ENCODE data around the gene IL3.

IL3 gene

DNA sequence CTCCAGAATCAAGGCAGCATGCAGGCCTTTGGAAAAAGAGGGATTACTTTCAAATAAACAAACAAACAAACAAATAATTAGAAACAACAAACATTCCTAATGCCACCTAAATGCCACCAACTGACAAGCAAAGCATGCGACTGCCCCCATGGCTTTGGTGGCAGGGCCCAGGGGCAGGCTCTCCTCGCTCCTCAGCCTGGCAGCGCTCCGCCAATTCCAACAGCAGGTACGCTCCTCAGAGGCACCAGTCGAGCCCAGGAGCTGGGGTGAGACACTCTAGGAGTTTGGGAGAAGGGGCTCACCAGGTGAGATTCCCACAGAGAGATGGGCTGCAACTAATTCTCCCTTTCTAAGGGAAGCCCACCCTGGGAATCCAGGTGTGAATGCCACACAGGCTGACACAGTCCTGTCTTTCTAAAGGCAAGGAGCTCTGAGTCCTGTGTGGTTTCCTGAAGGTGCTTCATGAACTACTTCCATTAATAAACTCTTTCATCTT, 41.0 kb downstream of the IL3 start:
- H3K36me3 ChIP-seq (ENCODE audit: control insufficient read depth, low read length): no peaks in the 10 kb centered on the region
- peaks cover 38% of the 10 kb centered on the region for H3K4me1 ChIP-seq (ENCODE audit: control insufficient read depth, low read length)
- TF ChIP-seq EZH2phosphoT487 (IDR thresholded peaks at IDR 0.05; ENCODE audit: borderline replicate concordance, low read length): no peak
- TF ChIP-seq, protein P1, sequence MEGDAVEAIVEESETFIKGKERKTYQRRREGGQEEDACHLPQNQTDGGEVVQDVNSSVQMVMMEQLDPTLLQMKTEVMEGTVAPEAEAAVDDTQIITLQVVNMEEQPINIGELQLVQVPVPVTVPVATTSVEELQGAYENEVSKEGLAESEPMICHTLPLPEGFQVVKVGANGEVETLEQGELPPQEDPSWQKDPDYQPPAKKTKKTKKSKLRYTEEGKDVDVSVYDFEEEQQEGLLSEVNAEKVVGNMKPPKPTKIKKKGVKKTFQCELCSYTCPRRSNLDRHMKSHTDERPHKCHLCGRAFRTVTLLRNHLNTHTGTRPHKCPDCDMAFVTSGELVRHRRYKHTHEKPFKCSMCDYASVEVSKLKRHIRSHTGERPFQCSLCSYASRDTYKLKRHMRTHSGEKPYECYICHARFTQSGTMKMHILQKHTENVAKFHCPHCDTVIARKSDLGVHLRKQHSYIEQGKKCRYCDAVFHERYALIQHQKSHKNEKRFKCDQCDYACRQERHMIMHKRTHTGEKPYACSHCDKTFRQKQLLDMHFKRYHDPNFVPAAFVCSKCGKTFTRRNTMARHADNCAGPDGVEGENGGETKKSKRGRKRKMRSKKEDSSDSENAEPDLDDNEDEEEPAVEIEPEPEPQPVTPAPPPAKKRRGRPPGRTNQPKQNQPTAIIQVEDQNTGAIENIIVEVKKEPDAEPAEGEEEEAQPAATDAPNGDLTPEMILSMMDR (IDR thresholded peaks at IDR 0.05; ENCODE audit: low read depth, low read length, poor library complexity, severe bottlenecking): no peak
- H3K9me3 ChIP-seq (ENCODE audit: control insufficient read depth, insufficient read depth, low read length): no peaks in the 10 kb centered on the region
- peaks cover 11% of the 10 kb centered on the region; the same call in 1 of the 2 replicates for H3K27me3 ChIP-seq (ENCODE audit: control insufficient read depth, low read length)
- H4K20me1 ChIP-seq (ENCODE audit: control insufficient read depth, insufficient read depth, low read depth, low read length): no peaks in the 10 kb centered on the region
- no peak overlapping the region for H3K4me3 ChIP-seq (ENCODE audit: low read length)
- H3K9me2 ChIP-seq (replicated peaks; ENCODE audit: control insufficient read depth, low read length): no peaks in the 10 kb centered on the region
- H3K27ac ChIP-seq (ENCODE audit: low read depth, low read length): no peak overlapping the region
- H3K79me2 ChIP-seq (ENCODE audit: control insufficient read depth, low read length): no peaks in the 10 kb centered on the region
- no peak overlapping the region for H3K4me2 ChIP-seq (ENCODE audit: low read length)
- H3F3A ChIP-seq (ENCODE audit: control insufficient read depth, insufficient read depth): no peaks in the 10 kb centered on the region

DNA sequence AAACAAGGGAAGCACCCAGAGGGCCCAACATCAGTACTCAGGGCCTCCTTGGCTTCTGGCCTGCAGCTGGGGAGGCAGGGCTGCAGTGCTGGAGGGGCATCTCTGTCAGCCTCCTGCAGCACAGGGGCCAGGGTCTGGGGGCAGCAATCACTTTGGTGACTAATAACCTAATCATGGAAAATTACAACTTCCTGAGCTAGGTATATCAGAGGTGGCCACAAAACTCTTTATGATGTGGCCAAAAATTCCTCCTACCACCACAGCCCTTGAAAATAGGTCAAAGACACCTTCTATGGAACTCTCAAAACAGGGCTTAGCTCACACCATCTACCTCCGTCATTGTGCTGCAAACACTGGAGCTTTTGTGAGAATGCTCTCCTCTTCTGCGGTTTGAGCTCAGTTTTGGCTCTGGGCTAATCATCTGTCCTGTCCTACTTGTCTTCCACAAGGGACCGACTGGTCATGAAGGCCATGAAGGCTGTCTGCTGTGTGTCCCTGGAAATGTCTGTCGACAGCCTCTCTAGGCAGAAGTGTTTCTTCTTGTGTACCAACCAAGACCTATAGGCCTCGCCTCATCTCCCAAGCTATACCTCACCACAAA, 41.7 kb downstream of the IL3 start:
- H3K4me1 ChIP-seq (ENCODE audit: control insufficient read depth, low read length): peaks cover 38% of the 10 kb centered on the region
- H3K9me2 ChIP-seq (replicated peaks; ENCODE audit: control insufficient read depth, low read length): no peaks in the 10 kb centered on the region
- H3K27me3 ChIP-seq (ENCODE audit: control insufficient read depth, low read length): peaks cover 11% of the 10 kb centered on the region; the same call in 1 of the 2 replicates
- H3K36me3 ChIP-seq (ENCODE audit: control insufficient read depth, low read length): no peaks in the 10 kb centered on the region
- no peak overlapping the region for H3K27ac ChIP-seq (ENCODE audit: low read depth, low read length)
- no peaks in the 10 kb centered on the region for H3K9me3 ChIP-seq (ENCODE audit: control insufficient read depth, insufficient read depth, low read length)
- TF ChIP-seq, protein P1 (IDR thresholded peaks at IDR 0.05; ENCODE audit: low read depth, low read length, poor library complexity, severe bottlenecking): no peak
- no peak for TF ChIP-seq EZH2phosphoT487 (IDR thresholded peaks at IDR 0.05; ENCODE audit: borderline replicate concordance, low read length)
- H3K79me2 ChIP-seq (ENCODE audit: control insufficient read depth, low read length): no peaks in the 10 kb centered on the region
- no peak overlapping the region for H3K4me2 ChIP-seq (ENCODE audit: low read length)
- H4K20me1 ChIP-seq (ENCODE audit: control insufficient read depth, insufficient read depth, low read depth, low read length): no peaks in the 10 kb centered on the region
- no peak overlapping the region for H3K4me3 ChIP-seq (ENCODE audit: low read length)
- H3F3A ChIP-seq (ENCODE audit: control insufficient read depth, insufficient read depth): no peaks in the 10 kb centered on the region

DNA sequence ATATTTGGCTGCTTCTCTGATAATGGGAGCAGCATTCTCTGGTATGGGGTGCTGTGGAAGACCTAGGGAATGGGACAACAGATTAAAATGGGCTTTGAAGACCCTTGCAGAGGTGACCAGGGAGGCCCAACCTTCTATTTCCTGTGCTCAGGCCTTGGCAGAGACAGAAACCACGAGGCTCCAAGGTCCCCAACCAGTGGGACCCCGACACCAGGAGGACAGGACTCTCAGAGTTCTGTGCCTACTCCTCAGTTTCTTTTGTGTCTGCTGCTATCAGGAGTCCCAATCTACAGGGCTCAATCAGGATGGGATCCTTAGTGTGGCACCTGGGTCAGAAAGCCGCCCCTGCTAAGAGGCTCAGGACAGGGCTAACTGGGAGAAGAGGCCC, 42.5 kb downstream of the IL3 start:
- Histone ChIP-seq H3K9me2 (replicated peaks; ENCODE audit: control insufficient read depth, low read length) (no peaks in the 10 kb centered on the region), H3K4me2 (ENCODE audit: low read length) (peak overlapping the region; percentile 66), H3K9me3 (ENCODE audit: control insufficient read depth, insufficient read depth, low read length) (no peaks in the 10 kb centered on the region), H3F3A (ENCODE audit: control insufficient read depth, insufficient read depth) (no peaks in the 10 kb centered on the region), H3K36me3 (ENCODE audit: control insufficient read depth, low read length) (no peaks in the 10 kb centered on the region), H3K4me1 (ENCODE audit: control insufficient read depth, low read length) (peaks cover 38% of the 10 kb centered on the region), H4K20me1 (ENCODE audit: control insufficient read depth, insufficient read depth, low read depth, low read length) (no peaks in the 10 kb centered on the region), H3K27ac (ENCODE audit: low read depth, low read length) (no peak overlapping the region), H3K79me2 (ENCODE audit: control insufficient read depth, low read length) (no peaks in the 10 kb centered on the region), H3K27me3 (ENCODE audit: control insufficient read depth, low read length) (peaks cover 11% of the 10 kb centered on the region; the same call in 1 of the 2 replicates), H3K4me3 (ENCODE audit: low read length) (peak overlapping the region; percentile 47)
- TF ChIP-seq, protein P1 (IDR thresholded peaks at IDR 0.05; ENCODE audit: low read depth, low read length, poor library complexity, severe bottlenecking): no peak
- no peak for TF ChIP-seq EZH2phosphoT487 (IDR thresholded peaks at IDR 0.05; ENCODE audit: borderline replicate concordance, low read length)
